GM18909 (cell line): ENCODE results near the gene CNOT2.
"Not testable (repeated sequence)": the region's sequence is repeated elsewhere in the genome, so short reads cannot be mapped to it uniquely, and the experiment has no call there.

Source experiments
- ATAC-seq: cut with Tn5 transposase; IDR thresholded peaks from one replicate; pipeline ENCODE4 v1.9.1; 2021; ENCODE audit warnings: mild to moderate bottlenecking; ENCODE audit not compliant: unreplicated experiment, poor library complexity

Gene CNOT2

DNA sequence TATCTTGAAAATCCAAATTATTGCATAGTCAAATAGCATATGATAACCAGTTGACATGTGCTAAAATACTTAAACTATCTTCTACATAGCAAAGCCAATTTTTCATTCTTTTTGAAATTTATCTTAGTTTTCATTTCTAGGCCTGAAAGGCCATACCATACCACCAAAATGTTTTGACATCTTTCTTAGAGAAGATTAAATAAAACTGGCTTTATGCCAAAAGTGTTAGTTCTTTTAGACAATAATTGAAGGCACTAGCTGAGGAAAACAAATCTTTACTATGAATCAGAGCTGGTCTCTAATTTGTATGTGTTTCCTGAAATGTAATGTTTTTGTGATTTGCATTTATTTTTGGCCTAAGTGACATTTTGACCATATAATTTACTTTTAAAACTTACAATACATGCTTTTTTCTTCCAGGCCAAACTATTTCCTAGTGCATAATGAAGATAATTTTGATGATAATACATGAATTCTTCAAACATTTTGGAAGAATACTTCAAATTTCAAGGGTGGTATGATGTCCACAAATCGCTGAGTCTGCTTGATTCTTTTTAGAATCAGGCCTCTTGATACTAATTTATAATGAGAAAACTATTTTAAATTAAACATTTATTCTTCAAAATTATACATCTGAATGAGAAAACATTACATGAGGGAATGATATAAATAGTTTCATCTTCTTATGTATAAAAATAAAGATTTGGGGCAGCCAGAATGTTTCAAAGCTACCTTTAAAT, 116.4 kb downstream of the CNOT2 start:
- no peak for ATAC-seq

DNA sequence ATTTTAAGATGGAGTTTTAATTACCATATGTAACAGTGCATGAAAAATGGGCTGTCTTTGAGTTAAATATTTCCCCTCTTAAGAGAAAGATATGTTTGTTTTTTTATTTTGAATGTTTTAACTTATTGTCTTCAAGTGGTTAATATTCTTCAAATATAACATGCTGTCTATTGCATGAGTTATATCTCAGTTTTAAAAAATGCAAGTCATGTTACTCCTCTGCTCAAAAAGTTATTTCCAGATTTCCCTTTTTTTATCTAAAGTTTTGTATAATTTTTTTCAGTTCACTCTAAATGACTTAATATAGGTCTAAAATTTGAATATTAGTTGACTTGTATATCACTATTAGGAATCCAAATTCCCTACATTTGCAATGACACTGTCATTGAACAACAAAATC, 117.0 kb downstream of the CNOT2 start:
- ATAC-seq = no peak

DNA sequence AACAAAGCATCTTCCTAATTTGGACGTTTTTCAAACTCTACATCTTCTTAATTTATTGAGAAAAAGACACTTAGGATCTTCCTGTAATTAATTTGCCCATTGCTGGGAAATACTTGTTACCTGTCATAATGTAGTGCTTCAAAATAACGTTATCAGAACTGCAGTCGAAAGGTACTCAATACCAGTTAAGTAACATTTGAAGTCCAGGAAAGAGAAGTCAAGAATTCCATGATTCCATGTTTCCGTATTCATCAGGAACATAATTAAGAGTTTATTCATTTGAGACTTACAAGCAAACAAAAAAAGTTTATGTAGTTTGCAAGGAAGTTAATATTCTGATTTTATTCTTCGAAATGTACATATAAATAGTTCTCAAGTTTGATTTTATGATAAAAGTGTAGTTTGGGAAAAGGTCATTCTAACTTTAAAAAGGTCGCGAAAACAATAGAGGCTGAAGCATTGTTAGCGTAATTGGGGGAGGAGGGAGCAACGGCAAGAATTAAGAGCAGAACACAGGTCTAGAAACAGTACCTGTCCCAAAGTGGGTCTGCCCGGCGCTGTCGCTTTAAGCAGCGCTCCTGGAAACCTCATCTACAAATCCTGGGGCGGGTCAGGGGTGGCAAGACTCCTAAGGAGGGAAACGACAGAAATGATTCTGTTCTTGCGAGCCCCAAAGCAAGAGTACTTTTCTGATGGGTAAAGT, 121.6 kb downstream of the CNOT2 start:
- no peak for ATAC-seq

DNA sequence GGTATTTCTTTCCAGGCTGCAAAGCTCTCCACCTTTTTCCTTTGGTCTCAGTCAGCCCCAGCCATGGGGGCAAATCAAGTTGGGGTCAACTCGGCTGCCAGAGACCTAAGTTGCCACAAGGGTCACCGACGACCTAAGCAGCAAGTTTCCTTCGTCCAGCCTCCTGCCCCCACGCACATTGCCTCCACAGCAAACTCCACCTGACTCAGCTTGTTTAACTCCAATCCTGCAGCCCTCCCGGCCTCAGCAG, 122.1 kb downstream of the CNOT2 start:
- no peak for ATAC-seq

DNA sequence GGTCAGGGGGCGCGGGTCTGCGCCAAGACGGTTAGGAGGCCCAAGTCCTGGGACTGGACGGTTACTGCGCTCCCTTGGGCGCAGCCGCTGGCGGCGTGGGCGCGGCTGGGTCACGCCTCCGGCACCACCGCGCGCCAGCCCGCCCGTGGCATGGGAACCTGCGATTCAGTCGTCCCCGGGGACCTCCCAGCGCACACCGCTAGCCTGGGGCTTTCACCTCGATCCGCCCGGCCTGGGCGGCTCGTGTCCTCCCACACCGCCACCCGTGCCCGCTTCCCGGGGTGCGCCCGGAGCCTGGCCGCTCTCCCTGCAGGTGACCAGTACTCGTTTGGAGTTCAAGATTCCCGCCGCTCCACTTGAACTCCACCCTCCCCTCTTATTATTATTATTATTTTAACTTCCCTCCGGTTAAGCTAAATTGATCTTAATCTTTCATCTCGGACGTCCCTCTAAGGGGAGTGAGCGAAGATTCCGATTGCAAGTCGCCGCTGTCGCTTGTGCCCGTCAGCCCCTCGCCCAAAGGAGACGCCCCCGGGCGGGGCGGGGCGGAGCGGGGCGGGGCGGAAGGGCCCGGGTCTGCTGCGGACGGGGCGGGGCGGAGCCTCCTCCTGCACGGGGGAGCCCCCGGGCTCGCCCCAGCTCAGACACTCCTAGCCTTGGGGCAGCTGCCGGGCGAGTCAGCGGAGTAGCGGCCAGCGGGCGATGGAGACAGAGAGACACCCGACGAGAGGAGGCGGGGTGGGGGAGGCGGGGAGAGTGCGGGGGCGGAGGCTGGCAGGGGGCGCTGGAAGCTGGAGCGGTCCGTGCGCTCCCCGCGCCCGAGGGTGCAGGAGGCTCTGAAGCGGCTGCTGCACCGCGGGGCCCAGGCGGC, 122.7 kb downstream of the CNOT2 start, which contains the start of gene KCNMB4:
Gene KCNMB4 (plus strand): TSS at position 643 of the 871 bp plus-strand sequence. CDS start 445 bp downstream, outside the sequence.
- ATAC-seq = peak; percentile 88

DNA sequence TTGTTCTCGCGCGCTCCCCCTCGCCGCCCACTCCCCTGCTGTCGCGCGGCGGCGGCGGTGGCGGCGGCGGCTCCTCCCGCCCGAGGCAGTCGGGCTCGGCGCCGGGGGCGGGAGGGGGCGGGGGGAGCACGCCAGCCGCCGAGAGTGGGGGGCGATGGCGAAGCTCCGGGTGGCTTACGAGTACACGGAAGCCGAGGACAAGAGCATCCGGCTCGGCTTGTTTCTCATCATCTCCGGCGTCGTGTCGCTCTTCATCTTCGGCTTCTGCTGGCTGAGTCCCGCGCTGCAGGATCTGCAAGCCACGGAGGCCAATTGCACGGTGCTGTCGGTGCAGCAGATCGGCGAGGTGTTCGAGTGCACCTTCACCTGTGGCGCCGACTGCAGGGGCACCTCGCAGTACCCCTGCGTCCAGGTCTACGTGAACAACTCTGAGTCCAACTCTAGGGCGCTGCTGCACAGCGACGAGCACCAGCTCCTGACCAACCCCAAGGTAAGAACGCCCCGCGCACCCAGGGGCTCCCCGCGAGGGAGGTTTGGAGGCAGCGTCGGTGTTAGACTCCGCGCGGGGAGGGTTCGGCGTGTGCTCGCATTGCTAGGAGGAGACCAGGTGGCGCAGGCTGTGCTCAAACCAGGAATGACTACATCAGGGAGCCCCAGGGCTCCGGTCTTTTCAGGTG, 123.5 kb downstream of the CNOT2 start:
- peak; percentile 48 for ATAC-seq

DNA sequence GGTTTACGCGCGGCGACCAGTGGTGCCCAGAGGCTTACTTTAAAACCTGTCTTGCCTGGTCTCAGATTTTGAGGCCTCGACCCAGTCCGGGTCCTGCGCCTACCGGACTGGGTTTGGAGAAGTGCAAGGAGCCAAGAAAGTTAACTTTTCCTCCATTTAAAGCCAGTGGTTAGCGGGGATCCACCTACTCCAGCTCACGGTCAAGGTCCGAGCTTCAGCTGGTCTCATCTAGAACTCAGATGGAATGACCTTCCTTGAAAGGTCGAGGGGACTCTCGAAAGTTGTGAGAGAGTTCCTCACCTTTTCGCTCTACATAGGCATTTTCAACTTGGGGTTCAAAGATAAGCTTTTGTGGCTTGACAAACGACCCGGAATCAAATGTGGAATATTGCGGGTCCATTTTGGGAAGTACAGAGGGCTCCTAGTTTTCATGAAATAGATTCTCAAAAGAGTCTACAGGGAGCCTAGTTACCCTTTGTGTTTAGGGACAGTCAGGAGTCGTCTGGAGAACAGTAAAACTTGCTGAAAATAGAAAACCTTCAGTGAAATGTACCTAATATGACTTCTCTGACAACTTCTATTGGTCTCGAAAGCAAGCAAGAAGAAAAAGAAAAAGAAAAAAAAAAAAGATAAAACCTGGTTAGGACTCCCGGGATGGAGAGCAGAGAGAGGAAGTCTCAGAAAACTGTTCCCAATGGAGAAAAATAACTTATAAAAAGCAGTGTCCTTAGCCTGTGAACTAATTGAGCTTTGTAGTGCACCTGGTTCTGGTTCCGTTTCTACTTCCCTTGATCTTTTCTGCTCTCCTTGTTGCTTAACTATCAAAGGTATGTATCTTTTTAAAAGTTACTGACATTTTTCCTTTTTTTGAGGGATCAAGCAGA, 124.3 kb downstream of the CNOT2 start:
- ATAC-seq = no peak

DNA sequence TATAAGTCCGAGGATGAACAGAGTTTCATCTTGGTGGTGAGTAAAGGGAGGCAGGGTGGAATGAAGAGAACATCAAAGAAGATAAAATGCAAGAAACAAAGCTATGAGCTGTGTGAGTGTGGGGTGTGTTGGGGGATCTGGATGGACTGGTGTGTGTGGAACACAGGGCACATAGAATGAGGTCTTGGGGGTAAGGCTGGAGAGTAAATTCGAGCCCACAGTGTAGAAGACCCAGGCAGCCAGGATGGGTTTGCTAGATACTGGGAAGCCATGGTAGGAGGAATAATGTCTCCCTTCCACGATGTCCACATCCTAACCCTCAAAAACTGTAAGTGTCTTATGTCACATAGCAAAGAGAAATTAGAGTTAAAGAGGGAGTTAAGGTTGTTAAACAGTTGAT, 129.6 kb downstream of the CNOT2 start:
- ATAC-seq = no peak

DNA sequence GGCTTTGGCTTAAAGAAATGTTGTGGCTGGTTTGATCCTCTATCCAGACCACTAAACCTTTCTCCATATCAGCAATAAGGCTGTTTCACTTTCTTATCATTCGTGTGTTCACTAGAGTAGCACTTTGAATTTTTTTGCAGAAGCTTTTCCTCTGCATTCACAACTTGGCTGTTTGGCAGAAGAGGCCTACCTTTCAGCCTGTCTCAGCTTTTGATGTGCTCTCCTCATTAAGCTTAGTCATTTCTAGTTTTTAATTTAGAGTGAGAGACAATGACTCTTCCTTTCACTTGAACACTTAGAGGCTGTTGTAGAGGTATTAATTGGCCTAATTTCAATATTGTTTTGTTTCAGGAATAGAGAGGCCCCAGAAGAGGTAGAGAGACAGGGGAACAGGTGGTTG, 136.6 kb downstream of the CNOT2 start:
- ATAC-seq = no peak

DNA sequence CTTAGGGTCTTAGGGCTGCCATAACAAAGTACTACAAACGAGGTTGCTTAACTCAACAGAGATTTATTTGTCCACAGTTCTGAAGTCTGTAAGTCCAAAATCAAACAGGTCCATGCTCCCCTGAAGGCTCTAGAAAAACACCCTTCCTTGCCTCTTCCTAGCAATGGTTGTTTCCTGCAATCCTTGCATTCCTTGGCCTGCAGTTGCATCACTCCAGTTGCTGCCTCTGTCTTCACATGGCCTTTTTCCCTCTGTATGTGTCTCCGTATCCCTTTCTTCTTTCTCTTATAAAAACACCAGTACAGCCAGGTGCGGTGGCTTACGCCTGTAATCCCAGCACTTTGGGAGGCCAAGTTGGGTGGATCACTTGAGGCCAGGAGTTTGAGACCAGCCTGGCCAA, 140.3 kb downstream of the CNOT2 start:
- no peak for ATAC-seq

DNA sequence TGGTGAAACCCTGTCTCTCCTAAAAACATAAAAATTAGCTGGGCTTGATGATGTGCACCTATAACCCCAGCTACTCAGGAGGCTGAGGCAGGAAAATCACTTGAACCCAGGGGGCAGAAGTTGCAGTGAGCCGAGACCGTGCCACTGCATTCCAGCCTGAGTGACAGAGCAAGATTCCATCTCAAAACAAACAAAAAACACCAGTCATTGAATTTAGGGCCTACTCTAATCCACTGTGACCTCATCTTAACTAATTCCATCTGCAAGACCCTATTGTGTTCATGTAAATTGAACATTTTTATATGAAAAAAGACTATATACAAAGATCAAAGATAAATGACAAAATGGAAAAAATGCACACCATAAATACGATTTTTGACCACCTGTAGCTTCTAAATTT, 140.7 kb downstream of the CNOT2 start:
- ATAC-seq = no peak

DNA sequence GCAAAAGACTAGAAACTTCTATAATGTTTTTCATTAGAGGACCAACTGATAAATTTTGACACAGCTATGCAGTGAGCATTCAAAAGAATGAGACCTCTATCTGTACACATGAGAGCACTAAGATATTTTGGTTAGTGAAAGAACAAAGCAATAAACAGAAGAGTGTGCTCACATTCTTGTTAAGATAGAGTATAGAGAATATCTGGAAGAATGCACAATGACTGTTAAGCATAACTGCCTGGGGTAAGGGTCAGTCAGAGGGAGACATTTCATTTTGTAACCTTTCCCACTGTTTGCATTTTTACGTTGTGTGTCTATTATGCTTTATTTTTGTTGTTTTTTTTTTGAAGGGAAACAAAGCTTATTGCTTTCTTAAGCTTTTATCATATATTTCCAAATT, 143.5 kb downstream of the CNOT2 start:
- ATAC-seq = no peak

DNA sequence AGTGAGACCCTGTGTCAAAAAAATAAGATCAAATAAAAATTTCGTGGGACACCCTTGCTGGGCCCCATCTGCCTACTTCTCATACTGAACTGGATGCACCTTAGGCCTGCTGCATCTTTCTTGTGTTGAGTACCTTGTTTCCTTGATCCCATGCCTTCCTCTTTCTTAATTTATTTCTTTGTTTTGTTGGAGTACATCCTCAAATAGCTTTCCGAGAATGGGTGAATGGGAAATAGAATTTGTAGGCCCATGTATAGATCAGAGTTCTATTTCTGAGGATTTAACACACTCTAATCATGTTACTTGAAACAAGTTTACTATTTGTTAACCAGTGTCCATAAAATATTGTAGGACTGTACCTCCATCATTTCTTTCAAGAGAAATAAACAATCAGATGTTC, 146.4 kb downstream of the CNOT2 start:
- no peak for ATAC-seq

DNA sequence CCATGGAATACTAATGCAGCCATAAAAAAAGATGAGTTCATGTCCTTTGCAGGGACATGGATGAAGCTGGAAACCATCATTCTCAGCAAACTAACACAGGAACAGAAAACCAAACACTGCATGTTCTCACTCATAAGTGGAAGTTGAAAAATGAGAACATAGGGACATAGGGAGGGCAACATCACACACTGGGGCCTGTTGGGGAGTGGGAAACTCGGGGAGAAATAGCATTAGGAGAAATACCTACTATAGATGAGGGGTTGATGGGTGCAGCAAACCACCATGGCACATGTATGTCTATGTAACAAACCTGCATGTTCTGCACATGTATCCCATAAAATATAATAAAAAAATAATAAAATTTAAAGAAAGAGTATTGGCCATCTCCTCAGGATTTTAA, 149.4 kb downstream of the CNOT2 start:
- not testable (repeated sequence) for ATAC-seq

DNA sequence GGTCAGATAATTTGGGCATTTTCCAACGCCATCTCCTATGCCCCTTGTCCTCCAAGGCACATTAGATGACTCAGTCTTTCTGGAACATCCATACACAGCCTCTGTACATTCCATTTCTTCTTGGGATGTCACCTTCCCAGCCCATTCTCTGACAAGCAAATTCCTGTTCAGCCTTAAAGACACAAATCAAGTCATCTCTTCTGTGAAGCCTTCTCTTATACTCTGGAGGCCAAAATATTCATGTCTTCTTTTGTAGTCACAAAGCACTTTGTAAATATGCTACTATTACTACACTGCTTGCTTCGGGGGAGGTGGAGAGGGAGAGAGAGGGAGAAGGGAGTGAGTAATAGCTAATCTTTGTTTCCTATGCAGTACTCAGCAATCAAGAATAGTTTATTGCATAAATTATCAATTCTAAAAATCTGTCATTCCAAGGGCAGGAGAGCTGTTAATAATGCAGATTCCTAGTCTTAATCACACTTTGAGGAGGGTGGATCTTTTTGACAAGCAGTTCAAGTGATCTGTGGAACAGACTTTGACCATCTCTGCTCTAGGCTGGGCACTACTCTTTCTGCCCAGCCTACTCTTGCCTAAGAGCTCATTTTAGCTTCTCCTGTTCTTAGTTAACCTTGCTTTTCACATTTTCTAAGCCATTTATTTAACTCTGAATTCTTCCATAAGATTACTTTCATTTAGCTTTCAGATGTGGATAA, 150.7 kb downstream of the CNOT2 start:
- no peak for ATAC-seq

DNA sequence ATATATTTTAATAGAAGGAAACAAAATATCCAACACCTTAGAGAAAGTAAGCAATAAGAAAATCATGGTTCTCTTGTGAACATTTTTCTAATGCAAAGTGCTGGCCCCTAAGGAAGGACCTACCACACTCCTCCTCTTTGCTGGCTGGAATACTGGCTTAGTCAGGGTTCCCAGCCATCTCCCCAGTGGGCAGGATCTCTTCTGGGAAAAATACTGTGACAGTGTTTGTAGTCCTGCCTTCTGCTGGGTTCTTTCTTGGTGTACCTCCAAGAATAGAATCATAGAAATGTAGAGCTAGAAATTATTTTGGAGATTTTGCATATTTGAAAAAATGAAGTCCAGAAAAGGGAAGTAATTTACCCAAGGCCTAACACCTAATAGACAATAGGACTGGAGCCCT, 154.8 kb downstream of the CNOT2 start:
- no peak for ATAC-seq

DNA sequence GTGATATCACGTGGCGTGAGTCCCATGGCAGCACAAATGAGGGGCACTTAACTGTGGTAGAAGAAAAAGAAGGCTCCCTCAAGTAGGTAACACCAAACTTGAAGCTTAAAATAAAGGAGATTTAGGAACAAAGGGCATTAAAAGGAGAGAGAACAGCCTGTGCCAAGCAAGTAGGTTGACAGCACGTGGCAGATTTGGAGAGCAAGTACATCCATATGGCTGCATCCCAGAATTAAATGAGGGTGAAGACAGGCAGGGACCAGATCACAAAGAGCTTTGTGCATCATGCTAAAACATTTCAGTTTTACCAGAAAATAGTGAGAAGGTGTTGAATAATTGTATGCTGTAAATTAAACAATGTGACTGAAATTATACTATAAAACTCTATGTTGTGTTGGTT, 155.6 kb downstream of the CNOT2 start:
- ATAC-seq = no peak

DNA sequence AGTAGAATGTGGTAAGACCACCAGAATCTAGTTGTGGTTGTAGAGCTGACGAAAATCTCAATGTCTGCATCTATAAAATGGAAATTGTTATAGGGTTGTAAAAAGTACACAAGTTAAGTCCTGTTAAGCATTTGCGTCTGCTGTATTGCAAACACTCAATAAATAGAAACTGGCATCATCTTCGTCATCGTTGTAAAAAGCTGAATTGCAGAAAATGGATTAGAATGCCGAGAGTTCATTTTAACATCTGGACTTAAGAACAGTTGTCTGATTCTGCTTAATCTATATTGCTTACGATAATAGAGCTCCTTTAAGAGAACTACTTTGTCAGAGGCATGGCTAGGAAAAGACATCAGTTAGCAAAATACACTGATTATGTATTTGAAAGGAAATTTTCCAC, 156.1 kb downstream of the CNOT2 start:
- no peak for ATAC-seq

DNA sequence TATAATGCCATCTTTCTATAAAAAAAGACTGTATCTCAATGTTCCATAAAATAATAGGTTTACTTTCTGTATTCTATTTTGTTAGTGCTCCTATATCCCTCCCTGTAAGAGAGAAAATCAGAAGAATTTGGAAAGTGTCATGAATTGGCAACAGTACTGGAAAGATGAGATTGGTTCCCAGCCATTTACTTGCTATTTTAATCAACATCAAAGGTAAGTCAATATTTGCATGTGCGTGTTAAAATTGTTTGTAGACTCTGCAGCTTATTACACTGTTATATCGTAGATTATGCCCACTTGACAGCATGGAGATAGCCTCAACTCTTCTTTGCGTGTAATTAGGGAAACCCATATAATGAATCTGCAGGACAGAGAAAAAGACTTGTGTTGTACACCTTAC, 156.9 kb downstream of the CNOT2 start:
- no peak for ATAC-seq
